Stimulated activated CD4-positive, alpha-beta T cell treated with anti-CD3 and anti-CD28 coated beads, TNF-alpha, amount 100 ng/mL, for 48 hours (primary cell): Measurements from ENCODE around the gene ALG1.
A peak's percentile ranks its signal among the peaks of the same experiment; 100 is the strongest.

Experiments used
- DNase-seq, 3 donors: peaks; one replicate each; pipeline ENCODE4 v3.0.0-alpha.2; 2020; ENCODE audit warnings: low read depth in 3 of 3

ALG1 gene, protein sequence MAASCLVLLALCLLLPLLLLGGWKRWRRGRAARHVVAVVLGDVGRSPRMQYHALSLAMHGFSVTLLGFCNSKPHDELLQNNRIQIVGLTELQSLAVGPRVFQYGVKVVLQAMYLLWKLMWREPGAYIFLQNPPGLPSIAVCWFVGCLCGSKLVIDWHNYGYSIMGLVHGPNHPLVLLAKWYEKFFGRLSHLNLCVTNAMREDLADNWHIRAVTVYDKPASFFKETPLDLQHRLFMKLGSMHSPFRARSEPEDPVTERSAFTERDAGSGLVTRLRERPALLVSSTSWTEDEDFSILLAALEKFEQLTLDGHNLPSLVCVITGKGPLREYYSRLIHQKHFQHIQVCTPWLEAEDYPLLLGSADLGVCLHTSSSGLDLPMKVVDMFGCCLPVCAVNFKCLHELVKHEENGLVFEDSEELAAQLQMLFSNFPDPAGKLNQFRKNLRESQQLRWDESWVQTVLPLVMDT

DNA sequence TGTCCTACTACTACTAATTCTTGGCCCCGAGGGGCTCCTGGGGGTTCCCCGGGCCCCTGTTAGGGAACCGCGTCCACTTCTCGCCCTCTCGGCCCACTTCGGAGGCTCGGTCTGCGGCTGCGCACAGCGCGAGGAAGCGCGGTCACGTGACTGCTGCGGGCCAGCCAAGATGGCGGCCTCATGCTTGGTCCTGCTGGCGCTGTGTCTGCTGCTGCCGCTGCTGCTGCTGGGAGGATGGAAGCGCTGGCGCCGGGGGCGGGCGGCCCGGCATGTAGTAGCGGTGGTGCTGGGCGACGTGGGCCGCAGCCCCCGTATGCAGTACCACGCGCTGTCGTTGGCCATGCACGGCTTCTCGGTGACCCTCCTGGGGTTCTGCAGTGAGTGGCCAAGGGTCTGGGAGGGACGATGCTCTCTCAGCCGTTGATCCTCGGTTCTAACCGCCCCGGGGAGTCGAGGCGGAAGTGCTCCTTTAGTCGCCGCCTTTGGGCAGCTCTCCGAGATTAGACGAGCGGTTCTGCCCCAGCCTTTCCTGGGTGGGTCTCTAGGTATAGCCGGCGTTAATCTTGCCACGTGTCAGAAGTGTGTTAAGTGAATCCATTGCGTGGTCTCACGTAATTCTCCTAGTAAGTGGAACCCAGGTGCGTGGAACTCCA is at the start of gene ALG1:
Gene ALG1 (plus strand): TSS at position 163 of the 653 bp plus-strand sequence. CDS start 7 bp downstream, at position 170.
- peak; percentile 79 to 83 (median 79) for DNase-seq

DNA sequence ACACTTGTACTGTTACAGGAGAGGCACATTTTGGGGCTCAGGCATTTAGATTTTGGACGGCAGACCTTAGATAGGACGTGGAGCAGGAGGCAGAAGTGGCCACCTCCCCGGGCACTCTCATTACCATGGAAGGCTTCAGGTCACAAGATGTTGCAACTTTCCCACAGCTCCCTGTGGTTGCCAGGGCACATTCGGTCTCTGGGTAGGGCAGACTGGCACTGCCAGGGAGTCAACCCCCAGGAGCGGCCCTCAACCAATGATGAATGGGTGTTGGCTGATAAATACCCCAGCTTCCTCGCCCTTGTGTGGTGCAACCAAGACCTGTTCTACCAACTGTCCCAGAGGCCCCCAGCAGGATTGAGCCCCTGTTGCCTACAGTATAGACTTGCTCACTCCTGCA is 49.1 kb upstream of the ALG1 start:
- no peak for DNase-seq

DNA sequence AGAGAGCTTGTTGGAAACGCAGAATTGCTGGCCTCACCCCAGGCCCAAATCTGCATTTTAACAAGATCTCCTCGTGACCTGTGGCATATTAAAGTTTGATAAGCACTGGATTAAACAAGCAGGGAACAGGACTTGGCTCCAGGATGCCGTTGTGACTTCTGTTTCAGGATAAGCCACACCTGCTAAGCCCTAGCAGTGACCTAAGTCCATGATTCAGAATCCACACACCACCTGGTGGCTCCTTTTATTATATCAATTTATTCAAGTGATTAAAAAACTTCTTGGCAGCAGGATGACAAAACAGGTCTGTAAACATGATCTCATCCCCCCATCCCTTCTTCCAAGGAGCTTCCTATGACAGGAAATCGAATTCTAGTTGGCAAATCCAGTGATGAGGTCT is 47.0 kb upstream of the ALG1 start:
- no peak for DNase-seq

DNA sequence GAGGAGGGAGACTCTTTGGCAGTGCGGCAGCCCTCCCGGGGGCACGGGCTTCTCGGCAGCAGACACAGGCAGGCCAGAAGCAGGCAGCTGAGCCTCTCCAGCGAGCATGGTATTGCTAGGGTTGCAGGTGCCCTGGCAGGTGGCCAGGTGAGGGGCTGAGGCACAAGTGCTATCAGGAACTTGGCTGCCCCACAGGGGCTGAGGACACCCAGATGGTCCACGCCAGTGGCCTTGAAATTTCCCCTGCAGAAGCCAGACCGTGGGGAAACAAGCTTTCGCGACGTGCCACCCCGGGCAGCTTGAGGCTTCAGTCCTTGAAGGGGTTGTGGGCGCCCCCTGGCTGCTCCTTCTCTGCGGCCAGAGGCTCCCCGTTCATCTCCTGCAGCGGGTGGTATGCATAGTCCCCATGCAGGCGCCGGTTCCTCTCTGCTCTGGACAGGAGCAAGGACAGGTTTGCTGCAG is 46.4 kb upstream of the ALG1 start:
- DNase-seq = no peak

DNA sequence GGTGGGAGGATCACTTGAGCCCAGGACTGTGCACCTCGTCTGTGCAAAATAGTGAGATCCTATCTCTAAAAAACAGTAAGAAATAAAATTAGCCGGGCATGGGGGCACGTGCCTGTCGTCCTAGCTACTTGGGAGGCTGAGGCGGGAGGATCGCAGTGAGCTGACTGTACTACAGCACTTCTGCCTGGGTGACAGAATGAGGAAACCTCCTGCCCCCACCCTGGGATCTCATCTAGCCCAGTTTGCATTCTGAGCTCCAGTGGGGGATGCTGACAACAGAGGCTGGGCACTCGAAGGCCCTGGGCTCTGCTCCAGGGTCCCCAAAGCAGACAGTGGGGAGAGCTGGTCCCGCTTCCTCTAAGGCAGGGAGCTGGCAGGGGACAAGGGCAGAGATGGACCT is 45.0 kb upstream of the ALG1 start:
- no peak for DNase-seq

DNA sequence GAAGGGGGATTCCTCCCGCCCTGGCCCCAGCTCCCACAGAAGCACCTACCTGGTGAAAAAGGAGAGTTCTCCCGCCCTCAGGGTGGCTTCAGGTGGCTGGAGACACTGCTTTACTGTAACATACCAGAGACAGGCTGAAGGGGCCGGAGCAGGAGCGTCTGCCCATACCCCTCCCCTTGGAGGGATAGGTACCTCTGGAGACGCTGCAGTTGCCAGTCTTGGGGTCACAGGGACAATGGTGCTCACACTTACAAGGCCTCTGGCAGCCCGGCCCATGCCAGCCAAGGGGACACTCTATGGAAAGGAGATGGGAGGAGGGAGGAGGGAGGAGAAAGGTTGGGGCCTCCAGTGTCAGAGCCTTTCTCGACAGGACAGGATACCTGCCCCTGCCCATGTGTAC is 44.6 kb upstream of the ALG1 start:
- no peak for DNase-seq

DNA sequence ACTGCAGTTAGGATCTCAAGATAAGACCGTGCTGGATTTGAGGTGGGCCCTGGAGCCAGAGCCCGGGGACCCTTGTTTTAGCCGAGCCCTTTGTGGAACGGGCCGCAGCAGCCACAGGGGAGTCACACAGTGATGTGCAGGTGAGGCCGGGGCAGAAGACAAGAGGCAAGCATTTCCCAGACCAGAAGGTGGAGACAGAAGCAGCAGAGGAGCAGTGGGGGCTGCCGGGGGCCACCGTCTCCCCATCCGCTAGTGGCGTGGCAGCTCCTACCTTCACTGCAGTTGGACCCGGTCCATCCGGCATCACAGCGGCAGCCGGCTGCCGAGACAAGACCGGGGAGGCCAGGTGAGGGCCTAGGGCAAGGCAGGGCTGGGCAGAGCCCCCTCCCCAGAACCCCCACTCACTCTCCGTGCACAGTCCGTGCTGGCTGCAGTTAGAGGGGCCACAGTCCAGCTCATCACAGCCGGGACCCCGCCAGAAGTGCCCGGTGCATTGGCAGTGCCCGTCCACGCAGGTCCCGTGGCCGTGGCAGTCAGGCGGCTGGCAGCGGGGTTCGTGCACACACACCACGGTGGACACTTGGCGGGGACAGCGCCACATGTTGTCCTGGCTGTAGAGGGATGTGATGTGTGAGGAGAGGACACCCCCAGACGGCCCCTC is 43.9 kb upstream of the ALG1 start:
- DNase-seq = no peak

DNA sequence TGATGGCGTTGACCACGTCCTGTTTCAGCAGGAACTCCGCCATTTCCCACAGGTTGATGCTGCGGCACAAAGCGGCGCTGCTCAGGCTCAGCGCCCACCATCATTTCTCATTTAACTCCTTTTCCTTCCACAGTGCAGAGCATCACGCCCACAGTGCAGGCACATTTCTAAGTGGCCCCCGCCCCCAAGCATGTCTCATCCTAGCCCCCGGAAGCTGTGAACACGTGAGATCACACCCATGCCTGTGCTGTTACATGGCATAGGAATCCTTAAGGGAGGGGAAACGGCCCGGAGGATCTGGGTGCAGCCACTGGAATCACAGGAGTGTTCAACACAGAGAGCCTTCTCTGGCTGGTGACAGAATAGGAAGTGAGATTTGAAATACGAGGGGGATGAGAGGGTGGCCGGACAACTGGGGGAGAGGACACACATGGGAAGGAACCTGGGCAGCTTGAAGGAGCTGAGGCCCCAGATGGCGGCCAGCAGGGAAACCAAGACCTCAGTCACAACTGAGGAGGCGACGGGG is 42.6 kb upstream of the ALG1 start:
- no peak for DNase-seq

DNA sequence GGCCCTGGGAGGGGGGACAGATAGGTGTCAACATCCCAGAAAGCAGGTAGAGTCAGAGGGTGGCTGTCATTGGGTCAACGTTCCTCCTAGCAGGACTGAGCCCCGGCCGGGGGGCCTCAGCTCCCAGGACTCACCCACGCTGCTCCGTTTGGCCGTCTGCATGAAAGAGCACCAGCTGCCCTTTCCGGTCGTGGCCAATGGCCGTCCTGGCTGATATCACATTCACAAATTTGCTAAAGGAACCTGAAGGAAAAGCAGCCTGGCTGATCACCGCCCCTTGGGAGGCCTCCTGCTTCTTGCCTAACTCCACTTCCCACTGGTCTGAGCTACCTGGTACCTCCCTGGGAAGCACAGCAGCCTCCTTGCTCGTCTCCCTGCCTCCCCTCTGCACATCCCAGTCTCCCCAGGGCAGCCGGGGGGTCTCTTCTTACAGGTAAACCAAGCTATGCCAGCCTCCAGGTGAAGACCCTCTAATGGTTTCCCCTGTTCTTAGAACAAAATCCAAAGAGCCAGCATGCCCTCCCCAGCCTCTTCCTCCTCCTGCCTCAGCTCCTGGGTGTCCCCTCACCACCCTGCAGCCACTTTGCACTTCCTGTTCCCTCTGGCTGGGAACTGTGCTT is 41.3 kb upstream of the ALG1 start:
- no peak for DNase-seq

DNA sequence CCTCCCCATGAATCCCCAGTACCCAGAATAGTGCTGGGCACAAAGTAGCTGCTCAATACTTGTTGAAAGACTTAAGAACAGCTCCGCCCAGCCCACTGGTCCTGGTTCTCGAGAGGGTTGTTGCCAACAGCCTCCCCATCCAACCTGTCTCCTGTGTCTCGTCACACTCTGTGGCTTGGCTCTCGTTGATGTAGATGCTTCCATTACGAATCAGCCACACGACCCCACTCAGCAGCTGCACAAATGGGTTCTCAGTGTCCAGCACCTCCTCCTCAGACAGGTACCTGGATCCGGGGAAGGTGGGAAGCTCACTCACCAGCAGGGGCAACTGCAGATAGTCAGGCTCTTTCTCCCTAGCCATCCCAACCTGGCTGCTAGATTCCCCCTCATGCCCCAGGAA is 40.0 kb upstream of the ALG1 start:
- DNase-seq = no peak

DNA sequence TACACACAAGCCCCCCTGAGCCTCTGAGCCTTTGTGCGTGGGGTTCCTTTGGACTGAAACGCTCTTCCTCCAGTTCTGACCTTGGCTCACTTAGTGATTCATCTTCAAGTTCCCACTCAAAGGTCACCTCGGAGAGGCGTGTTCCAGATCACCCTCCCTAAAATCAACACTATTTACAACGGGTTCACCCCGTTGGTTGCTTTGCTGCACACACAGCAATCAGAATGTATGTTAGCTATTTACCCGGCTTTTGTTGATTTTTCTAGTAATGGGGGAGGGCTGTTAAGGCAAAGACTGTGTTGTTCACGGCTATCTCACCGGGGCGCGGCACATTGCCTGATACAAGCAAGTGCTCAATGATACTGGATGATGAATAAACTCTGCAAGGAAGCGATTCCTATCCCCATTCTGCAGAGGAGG is 38.9 kb upstream of the ALG1 start:
- no peak for DNase-seq

DNA sequence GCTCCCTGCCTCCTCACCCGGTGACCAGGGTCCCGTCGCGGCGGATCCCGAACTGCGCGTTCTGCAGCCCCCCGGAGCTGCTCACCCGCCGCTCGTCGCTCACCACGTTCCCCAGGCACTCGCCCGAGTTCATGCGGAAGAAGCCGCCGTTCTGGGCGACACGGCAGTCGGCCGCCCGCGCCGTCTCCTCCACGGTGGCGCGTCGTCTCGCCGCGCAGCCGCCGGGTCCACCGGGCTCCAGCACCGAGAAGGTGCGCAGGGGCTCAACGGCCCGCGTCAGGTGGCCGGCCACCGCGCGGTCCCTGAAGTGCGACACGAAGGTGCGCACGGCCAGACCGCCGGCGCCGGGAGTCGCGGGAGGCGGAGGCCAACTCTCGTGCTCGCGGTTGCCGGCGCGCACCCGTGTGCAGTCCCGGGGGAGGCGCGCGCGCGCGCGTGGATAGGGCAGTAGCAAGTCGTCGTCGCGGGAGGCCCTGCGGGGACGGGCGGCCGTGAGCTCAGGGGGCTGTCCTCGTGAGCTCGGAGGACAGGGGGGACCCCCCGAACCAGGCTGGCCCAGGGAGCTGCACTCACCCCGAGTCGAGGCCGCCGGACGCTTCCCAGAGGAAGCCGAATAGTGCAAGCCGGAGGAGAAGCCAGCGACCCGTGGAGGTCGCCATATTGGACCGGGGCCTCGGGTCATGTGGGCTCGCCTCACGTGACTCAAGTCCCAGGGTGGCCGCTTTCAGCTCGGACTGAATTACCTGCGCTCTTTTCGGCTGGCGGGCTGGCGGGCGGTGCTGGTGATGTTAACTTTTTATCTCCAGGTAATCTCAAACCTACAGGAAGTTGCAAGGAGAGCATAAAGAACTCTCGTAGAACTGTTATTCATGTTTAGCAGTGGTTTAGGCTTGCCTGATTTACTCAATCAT is 38.1 kb upstream of the ALG1 start, which contains the start of gene NAGPA:
Gene NAGPA (minus strand): TSS at position 680 of the 911 bp plus-strand sequence. CDS start 21 bp downstream, at position 659.
- peak; percentile 64 to 81 (median 70) for DNase-seq

DNA sequence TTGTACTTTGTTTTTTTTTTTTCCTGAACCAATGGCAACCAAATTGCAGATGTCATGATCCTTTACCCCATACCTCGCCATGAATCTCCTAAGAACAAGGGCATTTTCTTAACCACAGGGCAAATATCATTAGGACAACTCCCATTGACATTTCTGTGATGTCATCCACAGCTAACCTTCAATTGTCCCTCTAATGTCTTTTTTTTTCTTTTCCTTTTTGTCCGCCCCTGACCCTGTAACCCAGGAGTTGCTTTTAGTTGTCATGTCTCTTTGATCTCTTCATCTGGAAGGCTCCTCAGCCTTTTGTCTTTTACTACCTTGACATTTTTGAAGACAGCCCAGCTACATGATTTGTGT is 37.5 kb upstream of the ALG1 start:
- no peak for DNase-seq

DNA sequence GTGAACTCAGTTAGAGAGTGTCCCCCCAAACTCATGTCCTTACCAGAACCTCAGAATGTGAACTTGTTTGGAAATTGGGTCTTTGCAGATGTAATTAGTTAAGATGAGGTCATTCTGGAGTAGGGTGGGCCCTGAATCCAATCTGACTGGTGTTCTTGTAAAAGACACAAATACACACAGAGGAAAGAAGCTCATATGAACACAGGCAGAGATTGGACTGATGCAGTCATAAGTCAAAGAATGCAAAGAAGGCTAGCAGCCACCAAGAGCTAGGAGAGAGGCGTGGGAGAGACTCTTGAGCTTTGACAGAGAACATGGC is 35.8 kb upstream of the ALG1 start:
- no peak for DNase-seq

DNA sequence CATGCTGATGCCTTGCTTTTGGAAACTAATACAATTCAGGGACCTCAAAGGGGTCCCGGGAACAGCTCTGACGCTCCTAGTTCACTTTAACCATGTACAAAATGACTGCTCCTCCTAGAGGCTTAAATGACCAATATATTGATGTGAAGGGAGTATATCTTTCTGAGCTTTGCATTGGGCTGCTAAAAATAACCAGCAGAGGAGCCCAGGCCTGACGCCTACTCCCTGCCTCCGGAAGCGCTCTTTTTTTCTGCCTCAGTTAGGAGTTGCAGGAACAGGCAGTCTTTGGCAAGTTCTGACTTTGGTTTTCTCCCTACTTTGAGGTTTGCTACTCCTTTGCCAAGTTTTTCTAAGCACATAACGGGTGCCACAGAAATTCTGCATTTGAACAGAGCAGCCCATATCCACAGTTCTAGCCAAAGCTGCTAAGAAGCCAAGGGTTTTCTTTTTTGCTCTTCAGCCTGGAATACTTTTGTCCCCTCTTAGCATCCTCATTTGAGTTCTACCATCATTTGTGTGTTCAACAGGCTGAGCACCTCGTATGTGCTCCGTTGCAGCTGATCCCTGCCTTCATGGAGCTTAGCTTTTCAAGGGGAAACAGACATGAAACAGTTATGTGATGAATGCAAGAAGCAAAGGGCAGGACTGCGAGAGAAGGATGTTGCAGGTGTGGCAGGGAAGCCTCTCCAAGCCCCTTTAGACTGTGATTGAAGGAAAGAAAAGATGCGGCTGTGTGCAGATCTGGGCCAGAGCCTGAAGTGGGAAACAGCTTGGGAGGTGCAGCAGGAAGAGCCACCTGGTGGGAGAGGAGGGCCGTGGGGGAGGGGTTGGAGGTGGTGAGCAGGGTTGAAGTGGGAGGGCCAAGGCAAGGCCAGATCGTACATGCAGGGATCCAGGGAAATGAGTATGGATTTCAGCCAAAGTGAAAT is 35.2 kb upstream of the ALG1 start:
- no peak for DNase-seq

DNA sequence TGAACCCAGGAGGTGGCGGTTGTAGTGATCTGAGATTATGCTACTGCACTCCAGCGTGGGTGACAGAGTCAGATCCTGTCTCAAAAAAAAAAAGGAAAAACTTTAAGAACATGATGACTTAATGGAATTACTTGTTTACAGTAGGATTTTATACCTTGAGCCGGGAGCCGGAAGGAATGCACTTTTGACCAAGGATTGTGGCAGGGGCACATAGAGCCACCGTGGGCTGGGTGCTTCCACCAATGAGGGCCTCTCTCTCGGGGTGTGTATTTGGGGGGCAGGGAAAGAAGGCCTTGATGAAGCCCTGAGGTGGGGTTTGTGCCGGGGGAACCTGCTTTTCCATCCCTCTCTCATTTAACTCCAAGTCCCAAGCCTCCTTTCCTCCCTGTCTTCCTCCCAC is 31.2 kb upstream of the ALG1 start:
- no peak for DNase-seq

DNA sequence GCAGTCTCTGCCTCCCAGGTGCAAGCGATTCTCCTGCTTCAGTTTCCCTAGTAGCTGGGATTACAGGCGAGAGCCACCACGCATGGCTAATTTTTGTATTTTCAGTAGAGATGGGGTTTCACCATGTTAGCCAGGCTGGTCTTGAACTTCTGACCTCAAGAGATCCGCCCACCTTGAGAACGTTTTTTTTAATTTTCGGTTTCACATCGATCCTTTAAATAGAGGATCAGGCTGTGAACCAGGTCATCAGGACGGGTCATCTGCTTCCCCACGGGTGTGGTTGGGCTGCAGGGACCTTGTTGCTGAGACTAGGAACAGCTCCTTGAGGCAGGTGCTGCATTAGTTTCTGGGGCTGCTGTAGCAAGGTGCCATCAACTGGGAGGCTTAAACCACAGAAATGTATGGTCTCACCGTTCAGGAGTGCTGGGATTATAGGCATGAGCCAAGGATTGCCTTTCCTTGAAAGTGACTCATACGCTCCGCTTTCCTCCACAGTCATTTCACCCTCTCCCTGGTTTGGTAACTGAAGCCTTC is 30.0 kb upstream of the ALG1 start:
- no peak for DNase-seq

DNA sequence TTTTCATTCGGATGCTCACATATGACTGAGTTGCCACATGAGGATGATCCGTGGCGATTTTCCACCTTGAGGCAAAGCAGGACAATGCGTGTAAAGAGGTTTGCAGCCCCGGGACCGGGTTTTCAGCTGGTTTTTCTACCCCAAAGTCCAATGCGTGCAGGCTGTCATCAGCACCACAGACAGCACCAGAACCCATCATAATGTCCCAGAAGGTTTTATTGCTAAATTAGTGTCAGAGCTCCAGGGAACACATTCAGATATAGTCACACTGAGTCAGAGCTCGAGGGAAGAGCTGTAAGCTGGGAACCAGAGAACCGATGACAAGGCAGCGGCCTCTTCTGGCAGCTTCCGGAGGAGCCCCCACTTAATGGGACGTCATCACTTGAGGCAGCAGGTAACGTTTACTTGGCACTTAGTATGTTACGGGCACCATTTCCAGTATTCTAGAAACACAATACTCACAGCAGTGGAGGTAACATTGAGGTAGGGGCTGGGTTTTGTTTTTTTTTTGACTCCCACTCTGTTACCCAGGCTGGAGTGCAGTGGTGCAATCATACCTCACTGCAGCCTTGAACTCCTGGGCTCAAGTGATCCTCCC is 29.0 kb upstream of the ALG1 start:
- no peak for DNase-seq

DNA sequence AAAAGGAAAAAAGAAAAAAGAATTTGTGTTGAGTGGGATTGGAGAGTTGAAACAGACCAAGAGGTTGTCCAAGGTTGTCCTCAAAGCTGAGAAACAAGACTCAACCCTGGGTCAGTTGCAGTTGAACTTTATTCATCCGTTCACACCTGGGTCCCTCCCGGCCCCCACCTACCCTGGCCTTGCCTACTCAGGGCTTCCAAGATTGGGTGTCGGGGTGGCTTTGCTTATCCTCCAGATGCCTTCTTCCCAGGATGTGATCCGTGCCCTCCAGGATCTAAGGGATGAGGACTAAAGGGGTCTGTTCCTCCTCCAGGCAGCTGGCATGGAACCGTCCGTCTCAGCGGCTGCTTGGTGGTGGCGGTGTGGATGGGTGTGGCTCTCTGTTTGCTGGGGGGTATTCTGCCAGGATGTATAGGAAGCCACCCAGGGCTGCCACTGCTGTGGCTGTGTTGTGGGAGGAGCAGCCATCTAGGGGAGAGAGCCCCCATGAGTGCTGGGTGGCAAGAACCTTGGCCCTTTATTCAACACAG is 27.6 kb upstream of the ALG1 start:
- no peak for DNase-seq
